ENCODE data around the gene ZNF600. TPM values are rescaled to one million over a fixed set of nuclear protein-coding genes. Genes with fewer than 3 reads are reported as not detected.
"Not testable (repeated sequence)": the region's sequence is repeated elsewhere in the genome, so short reads cannot be mapped to it uniquely, and the experiment has no call there.

ZNF600 gene
- total and polyA plus RNA-seq, 2 of the 13 experiments (the other 11 are each of a cell fraction or from before 2014, with no cell fraction given): 15.0 to 16.4 TPM

DNA sequence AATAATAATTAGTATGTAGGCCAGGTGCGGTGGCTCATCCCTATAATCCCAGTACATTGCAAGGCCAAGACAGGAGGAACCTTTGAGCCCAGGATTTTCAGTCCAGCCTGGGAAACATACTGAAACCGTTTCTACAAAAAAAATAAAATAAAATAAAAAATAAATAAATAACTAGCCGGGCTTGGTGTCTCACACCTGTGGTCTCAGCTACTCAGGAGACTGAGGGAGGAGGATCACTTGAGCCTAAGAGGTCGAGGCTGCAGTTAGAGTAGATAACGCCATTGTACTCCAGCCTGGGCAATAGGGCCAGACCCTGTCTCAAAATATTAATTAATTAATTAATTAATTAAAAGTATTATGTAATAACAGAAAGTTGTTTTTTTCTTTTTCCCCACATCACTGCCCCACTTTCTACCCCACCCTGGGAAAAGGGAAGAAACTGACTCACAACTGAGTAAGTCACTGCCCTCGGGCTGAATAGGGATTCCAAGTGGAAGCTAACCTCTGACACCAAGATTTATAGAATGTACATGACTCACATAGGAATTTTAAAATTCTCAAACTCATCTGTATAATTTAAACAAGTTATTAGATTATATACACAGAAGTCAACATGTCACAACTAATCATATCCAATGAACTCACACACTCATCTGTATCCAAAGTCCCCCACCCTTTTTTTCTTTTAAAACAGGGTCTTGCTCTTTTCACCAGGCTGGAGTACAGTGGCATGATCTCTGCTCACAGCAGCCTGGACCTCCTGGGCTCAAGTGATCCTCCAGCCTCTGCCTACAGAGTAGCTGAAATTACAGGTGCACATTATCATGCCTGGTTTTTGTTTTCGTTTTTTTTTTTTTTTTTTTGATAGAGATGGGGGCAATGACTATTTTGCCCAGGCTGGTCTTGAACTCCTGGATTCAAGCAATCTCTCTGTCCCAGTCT lies 64.3 kb downstream of the ZNF600 start:
- no peaks in the 10 kb centered on the region for H4K20me1 ChIP-seq (ENCODE audit: insufficient read depth, low read length)
- ATAC-seq (no peak), DNase-seq (ENCODE audit: low spot score) (no peak), FAIRE-seq (no peak)
- no peaks in the 10 kb centered on the region for H3K27me3 ChIP-seq (ENCODE audit: control insufficient read depth in 1 of 2, insufficient read depth in 2 of 2, low read length in 2 of 2)
- H3K4me3 ChIP-seq (replicated peaks in 1 of 3; ENCODE audit: insufficient read depth in 1 of 3, low read depth in 2 of 3, low read length in 3 of 3): no peak overlapping the region
- H3K36me3 ChIP-seq (replicated peaks in 1 of 2; ENCODE audit: control insufficient read depth in 1 of 2, insufficient read depth in 2 of 2, low read length in 2 of 2): no peaks in the 10 kb centered on the region
- no peak overlapping the region for H3K9ac ChIP-seq (ENCODE audit: insufficient read depth, low read depth, low read length)
- in situ Hi-C loops (cut with HindIII; ENCODE audit: extremely low pct_ligation_motif_present, low pct_unique_long_range_greater_than_20kb): no loop called here
- H3K9me3 ChIP-seq (ENCODE audit: low read length): peaks cover 6% of the 10 kb centered on the region; the same call in 1 of the 2 replicates
- intact Hi-C loops (cut with micrococcal nuclease; ENCODE audit: unreplicated experiment): no loop called here
- TF ChIP-seq ZNF569 (CRISPR knock-in tag; IDR thresholded peaks at IDR 0.05; ENCODE audit: borderline replicate concordance) (no peak), POLR2AphosphoS2 (IDR thresholded peaks at IDR 0.05; ENCODE audit: low read depth, low read length) (no peak), GTF2F1 (IDR thresholded peaks at IDR 0.05; ENCODE audit: low read length) (no peak)
- TF ChIP-seq, protein P1, sequence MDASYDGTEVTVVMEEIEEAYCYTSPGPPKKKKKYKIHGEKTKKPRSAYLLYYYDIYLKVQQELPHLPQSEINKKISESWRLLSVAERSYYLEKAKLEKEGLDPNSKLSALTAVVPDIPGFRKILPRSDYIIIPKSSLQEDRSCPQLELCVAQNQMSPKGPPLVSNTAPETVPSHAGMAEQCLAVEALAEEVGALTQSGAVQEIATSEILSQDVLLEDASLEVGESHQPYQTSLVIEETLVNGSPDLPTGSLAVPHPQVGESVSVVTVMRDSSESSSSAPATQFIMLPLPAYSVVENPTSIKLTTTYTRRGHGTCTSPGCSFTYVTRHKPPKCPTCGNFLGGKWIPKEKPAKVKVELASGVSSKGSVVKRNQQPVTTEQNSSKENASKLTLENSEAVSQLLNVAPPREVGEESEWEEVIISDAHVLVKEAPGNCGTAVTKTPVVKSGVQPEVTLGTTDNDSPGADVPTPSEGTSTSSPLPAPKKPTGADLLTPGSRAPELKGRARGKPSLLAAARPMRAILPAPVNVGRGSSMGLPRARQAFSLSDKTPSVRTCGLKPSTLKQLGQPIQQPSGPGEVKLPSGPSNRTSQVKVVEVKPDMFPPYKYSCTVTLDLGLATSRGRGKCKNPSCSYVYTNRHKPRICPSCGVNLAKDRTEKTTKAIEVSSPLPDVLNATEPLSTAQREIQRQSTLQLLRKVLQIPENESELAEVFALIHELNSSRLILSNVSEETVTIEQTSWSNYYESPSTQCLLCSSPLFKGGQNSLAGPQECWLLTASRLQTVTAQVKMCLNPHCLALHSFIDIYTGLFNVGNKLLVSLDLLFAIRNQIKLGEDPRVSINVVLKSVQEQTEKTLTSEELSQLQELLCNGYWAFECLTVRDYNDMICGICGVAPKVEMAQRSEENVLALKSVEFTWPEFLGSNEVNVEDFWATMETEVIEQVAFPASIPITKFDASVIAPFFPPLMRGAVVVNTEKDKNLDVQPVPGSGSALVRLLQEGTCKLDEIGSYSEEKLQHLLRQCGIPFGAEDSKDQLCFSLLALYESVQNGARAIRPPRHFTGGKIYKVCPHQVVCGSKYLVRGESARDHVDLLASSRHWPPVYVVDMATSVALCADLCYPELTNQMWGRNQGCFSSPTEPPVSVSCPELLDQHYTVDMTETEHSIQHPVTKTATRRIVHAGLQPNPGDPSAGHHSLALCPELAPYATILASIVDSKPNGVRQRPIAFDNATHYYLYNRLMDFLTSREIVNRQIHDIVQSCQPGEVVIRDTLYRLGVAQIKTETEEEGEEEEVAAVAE (CRISPR knock-in tag; IDR thresholded peaks at IDR 0.05; ENCODE audit: borderline replicate concordance): no peak
- TF ChIP-seq, protein P2, sequence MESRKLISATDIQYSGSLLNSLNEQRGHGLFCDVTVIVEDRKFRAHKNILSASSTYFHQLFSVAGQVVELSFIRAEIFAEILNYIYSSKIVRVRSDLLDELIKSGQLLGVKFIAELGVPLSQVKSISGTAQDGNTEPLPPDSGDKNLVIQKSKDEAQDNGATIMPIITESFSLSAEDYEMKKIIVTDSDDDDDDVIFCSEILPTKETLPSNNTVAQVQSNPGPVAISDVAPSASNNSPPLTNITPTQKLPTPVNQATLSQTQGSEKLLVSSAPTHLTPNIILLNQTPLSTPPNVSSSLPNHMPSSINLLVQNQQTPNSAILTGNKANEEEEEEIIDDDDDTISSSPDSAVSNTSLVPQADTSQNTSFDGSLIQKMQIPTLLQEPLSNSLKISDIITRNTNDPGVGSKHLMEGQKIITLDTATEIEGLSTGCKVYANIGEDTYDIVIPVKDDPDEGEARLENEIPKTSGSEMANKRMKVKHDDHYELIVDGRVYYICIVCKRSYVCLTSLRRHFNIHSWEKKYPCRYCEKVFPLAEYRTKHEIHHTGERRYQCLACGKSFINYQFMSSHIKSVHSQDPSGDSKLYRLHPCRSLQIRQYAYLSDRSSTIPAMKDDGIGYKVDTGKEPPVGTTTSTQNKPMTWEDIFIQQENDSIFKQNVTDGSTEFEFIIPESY (CRISPR knock-in tag; IDR thresholded peaks at IDR 0.05): no peak
- H3K4me2 ChIP-seq (ENCODE audit: low read depth, low read length): no peak overlapping the region
- BruUV-seq (replicated peaks): no TSS peak
- H2AFZ ChIP-seq (ENCODE audit: low read length): no peak overlapping the region
- ChIA-PET POLR2A (no interaction called here), CTCF (ENCODE audit: low intra/inter-chr PET ratio, low total read pairs) (no interaction called here)
- 48% methylated on average over 7 of the region's 7 CpGs for WGBS (ENCODE audit: low lambda C conversion rate)
- H3K79me2 ChIP-seq (ENCODE audit: insufficient read depth, low read length): no peaks in the 10 kb centered on the region
- no peak overlapping the region for H3K27ac ChIP-seq (ENCODE audit: extremely low read length, insufficient read depth, low read length)
- H3K4me1 ChIP-seq (ENCODE audit: insufficient read depth, low read length): peaks cover 31% of the 10 kb centered on the region

DNA sequence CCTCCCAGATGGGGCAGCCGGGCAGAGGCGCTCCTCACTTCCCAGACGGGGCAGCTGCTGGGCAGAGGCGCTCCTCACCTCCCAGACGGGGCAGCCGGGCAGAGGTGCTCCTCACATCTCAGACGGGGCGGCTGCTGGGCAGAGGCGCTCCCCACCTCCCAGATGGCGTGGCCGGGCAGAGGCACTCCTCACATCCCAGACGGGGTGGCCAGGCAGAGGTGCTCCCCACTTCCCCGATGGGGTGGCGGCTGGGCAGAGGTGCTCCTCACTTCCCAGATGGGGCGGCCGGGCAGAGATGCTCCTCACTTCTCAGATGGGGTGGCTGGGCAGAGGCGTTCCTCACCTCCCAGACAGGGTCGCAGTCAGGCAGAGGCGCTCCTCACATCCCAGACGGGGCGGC lies 66.0 kb downstream of the ZNF600 start:
- H3K79me2 ChIP-seq (ENCODE audit: insufficient read depth, low read length); ATAC-seq: not testable (repeated sequence)

More for the DNA sequence above, 66.0 kb downstream of the ZNF600 start:
- CTCF ChIA-PET (ENCODE audit: low intra/inter-chr PET ratio, low total read pairs); H3K36me3 ChIP-seq (replicated peaks in 1 of 2; ENCODE audit: control insufficient read depth in 1 of 2, insufficient read depth in 2 of 2, low read length in 2 of 2); H3K9ac ChIP-seq (ENCODE audit: insufficient read depth, low read depth, low read length); POLR2A ChIA-PET; H3K4me3 ChIP-seq (replicated peaks in 1 of 3; ENCODE audit: insufficient read depth in 1 of 3, low read depth in 2 of 3, low read length in 3 of 3); H2AFZ ChIP-seq (ENCODE audit: low read length); H3K4me2 ChIP-seq (ENCODE audit: low read depth, low read length); in situ Hi-C loops (cut with HindIII; ENCODE audit: extremely low pct_ligation_motif_present, low pct_unique_long_range_greater_than_20kb); H3K27ac ChIP-seq (ENCODE audit: extremely low read length, insufficient read depth, low read length); H3K27me3 ChIP-seq (ENCODE audit: control insufficient read depth in 1 of 2, insufficient read depth in 2 of 2, low read length in 2 of 2); intact Hi-C loops (cut with micrococcal nuclease; ENCODE audit: unreplicated experiment); H3K9me3 ChIP-seq (ENCODE audit: low read length); BruUV-seq (replicated peaks); DNase-seq (ENCODE audit: low spot score); H4K20me1 ChIP-seq (ENCODE audit: insufficient read depth, low read length); FAIRE-seq: not testable (repeated sequence)
- 94% methylated on average over 6 of the region's 21 CpGs for WGBS (ENCODE audit: low lambda C conversion rate)
- H3K4me1 ChIP-seq (ENCODE audit: insufficient read depth, low read length): peaks cover 30% of the 10 kb centered on the region

Data from HepG2 (cell line).